Body of pancreas (tissue), 4 donors: ENCODE data around the gene CISH.
A peak's percentile ranks its signal among the peaks of the same experiment; 100 is the strongest.

Experiments used
- CTCF ChIP-seq, 7 experiments: fragments of 450-650 bp in 4 of 7; fragments of 200-600 bp in 3 of 7; sonication (generic) in 3 of 7; IDR thresholded peaks; one replicate each; pipeline ENCODE4 v1.5.1; 2016 to 2019; ENCODE audit warnings: antibody characterized with exemption in 7 of 7
- POLR2A ChIP-seq, 3 donors: fragments of 450-650 bp; IDR thresholded peaks; one replicate each; pipeline ENCODE4 v1.6.1; 2016; ENCODE audit warnings: antibody characterized with exemption in 3 of 3, mild to moderate bottlenecking in 2 of 3

- peak in 2 of 3 donors; percentile 28 to 39 for TF ChIP-seq POLR2A (IDR thresholded peaks at IDR 0.05)
- TF ChIP-seq CTCF (IDR thresholded peaks at IDR 0.05), result no peak
These were observed 44.0 kb downstream of the CISH start, which contains the start of gene C3orf18 for GRCh38 chr3:50567386-50568167.
